NCI-H526 treated with DMSO at 0.1 percent for 48 hours (cell line): ENCODE data around the gene DDX54.
"Not testable (repeated sequence)": the region's sequence is repeated elsewhere in the genome, so short reads cannot be mapped to it uniquely, and the experiment has no call there.

Experiments
- DNase-seq: peaks from one replicate; lab custom pipeline; 2025; lab: John Stamatoyannopoulos, UW

DDX54 gene

DNA sequence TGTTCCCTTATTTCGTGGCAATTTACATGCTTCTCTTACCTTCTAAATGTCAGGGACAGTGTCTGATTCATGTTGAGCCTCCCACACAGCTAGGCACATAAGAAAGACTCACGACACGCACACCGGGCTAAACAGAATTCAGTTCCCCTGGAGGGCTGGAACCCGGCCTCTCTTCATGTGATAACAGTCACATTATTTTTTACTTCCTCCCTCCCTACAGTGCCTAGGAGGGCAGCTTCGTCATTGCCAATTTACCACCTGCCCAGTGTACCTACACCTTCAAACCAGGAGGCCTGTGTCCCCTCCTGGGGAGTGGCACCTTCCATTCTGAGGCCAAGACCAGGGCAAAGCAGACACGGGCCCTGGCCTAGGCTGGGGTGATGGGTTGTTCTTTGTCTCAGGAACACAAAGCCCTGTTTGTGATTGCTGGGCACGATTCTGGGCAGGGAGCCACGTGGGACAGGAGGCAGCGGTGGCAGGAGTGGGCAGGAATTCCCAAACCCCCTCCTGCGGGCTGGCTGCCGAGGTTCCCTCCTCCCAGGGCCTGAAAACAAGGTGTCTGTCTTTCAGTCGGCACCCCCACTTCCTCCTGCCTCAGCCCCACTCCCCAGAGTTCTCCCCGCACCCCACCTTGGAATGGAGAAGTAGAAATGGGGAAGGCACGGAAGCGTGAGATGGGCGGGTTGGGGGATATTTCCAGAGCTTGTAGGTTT lies 42.9 kb downstream of the DDX54 start:
- DNase-seq = no peak

DNA sequence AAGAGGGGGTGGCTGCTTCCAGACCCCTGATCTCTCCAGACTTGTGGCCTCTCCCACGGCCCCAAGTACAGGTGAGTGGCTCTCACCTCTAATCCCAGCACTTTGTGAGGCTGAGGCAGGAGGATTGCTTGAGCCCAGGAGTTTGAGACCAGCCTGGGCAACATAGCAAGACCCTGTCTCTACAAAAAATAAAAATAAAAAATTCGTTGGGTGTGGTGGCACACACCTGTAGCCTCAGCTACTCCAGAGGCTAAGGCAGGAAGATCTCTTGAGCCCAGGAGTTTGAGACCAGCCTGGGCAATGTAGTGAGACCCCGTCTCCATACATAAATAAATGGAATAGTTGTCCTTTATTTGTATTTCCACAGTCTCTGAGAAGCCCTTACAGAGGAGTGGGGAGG lies 43.6 kb downstream of the DDX54 start:
- DNase-seq = not testable (repeated sequence)

DNA sequence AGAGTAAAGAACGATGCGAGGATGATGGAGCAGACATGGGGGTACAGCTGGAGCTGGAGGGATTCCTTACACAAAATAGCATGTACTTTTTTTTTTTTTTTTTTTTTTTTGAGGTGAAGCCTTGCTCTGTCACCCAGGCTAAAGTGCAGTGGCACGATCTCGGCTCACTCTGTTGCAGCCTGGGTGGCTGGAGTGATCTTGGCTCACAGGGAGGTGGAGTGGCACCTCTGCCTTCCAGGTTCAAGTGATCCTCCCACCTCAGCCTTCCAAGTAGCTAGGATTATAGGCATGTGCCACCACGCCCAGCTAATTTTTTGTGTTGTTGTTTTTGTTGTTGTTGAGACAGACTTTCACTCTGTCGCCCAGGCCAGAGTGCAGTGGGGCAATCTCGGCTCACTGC lies 44.6 kb downstream of the DDX54 start:
- DNase-seq = no peak

DNA sequence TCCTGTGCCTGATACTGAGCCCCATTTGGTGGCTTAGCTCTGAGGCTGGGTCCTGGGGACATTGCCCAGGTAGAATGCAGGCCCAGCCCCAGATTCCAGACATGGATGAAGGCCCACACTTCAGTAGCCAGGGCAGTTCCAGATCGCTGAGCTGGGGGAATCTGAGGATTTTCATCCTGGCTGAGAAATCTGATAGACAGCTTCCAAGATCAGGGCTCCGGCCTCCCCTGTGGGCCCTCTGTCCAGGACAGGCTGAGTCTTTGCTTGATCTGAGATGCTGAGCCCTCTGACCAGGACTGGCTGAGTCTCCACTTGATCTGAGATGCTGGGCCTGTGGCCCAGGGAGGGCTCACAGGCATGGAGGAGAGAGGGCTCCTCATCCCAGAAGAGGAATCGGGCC lies 46.5 kb downstream of the DDX54 start:
- DNase-seq = no peak

DNA sequence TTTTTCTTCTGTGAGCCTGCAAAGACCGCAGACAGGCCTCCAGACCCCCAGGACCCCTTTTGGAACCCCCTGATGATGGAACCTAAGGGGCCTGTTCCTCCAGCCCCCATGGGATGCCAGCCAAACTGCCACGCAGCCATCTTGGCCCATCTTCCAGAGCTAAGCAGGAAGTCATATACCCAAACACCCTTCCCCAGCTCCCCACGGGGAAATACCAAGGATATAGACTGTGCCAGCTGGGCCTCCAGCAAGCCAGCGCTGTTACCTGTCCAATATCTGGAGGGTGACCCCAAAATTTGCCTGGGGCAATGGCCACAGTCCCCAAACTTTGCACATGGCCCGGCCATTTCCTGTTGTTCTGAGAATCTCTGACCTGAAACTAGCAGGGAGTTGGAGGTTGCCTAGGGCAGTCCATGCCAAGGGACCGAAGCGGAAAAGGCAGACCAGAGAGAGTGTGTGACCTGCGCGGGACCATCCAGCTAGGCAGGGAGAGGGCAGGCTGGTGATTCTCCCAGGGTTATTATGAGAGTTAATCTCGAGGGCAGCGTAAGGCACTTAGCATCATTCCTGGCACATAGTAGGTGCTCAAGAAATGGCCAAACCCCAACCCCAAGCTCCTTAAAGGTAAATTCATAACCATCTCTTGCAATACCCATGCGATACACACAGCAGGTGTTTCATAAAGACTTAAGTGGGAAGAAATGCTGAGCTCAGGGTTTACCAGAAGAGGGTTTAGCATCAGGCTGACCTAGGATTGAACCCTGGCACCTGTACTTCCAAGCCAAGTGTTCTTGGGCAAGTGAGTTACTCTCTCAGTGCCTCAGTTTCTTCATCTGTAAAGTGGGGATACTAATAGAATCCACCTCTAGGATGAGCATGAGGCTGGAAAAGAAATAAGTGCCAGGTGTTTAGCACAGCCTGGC lies 47.2 kb downstream of the DDX54 start:
- no peak for DNase-seq

DNA sequence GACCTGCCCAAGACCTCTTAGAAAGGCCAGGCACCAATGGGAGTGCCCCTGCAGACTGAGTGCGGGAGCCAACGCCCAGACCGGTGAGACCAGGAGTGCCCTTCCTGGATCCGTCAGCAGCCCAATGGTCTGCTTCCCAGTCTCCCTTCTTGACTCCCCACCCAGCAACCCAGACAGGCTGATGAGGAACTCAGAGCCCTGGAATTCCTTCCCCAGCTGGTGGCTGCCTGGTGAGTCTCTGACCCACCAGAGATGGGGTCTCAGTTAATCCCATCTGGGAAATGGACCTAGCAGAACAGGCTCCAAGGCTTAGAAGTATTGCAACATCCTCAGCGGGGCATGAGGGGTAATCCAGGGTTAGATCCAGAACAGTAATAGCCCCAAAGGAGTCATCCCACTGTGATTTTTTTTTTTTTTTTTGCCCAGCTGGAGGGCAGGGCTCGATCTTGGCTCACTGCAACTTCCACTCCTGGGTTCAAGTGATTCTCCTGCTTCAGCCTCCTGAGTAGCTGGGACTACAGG lies 48.2 kb downstream of the DDX54 start:
- DNase-seq = no peak

DNA sequence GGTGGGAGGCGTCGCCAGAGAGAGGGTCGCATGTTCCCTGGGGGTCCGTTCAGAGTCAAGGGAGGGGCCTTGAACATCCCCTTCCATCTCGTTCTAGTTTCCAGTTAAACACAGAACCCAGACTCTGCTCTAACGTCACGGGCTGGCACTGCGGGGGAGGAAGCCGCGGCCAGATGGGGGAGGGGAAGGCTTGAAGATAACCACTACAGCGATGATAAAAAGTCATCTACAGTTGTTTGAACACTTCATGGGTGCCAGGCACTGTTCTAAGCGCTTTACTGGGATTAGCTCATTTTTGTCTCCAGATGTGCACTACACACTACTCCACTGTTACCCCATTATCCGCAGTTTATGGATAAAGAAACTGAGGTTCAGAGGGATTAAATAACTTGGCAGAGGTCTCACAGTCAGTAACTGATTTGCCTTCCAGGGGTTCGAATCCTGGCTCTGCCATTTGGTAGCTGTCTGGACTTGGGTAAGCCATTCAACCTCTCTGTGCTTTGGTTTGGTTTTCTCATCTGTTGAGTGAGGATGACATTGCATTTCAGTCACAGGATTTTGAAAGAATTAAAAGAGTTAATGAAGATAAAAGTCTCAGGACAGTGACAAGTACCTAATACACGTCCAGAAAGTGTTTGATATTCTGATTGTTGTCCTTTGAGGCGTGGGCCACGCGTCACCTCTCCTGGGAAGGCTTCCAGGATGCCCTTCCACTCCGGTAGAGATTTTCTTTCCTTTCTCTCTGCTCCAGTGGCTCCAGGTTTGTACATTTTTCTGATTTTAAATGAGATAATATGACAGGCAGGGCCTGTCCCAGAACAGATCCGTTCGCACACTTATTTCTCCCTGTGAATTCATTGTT lies 48.9 kb downstream of the DDX54 start:
- no peak for DNase-seq

DNA sequence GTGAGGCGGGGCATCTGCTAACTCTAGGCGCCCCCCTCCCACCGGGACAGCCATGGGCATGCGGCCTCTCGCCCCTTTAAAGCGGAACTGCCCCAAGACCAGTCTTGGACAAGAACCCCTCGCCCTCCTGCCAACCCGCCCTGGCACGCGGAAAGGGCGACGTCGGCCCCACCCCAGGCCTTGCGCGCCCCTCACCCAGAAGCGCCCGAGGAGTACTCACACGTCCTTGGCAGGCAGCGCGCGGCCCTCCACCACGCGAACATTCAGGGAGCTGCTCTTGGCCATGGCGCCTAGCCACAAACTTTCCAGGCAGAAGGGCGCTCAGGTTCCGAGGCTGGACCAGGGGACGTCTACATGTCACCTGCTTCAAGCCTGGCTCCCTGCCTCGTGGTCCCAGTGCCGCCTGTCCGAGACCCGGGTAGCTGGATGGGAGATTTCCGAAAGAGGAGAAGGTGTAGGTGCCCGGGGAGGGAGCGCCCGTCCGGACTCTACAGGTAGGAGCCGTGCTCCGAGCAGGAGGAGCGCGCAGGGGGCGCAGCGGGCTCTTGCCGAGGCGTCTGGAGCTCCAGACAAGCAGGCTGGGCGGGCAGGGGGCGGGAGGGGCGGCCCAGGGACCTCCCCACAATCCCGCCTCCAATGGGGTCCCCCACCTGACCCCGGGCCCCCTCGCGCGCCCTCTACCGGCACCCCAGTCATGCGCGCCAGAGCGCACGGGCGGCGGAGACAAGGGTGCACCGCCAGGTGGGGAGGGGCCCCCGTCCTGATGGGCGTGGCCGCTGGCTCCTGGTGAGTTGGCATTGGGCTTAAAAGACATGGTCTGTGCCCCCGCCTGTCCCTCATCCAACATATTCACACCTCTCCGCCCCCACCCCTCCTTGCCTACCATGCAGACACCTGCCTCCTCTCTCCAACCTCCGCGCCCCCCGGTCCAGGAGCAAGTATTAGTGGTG lies 49.8 kb downstream of the DDX54 start, which contains the start of gene RASAL1:
RASAL1 (minus strand) TSS at position 584 of the 950 bp plus-strand sequence; CDS start at position 285, 299 bp downstream.
- peak; percentile 34 for DNase-seq

DNA sequence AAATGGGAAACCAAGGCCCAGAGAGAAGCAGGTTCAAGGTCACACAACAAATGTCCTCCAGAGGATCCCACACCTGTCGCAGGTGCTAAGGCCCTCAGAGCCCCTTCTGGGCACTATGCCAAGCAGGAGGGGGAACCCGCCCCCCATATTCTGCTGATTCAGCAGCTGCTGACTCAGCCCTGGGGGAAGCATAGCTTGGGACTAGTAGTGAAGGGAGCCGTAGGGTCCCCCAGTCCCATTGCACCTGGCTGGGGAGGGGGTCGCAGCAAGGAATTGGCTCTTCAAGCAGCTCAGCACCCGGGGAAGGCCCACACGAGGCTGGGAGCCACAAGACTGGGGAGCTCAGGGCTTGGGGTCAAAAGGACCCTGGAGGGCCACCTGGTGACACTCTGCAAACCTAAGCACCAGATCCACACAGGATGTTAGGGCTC lies 50.7 kb downstream of the DDX54 start:
- no peak for DNase-seq

DNA sequence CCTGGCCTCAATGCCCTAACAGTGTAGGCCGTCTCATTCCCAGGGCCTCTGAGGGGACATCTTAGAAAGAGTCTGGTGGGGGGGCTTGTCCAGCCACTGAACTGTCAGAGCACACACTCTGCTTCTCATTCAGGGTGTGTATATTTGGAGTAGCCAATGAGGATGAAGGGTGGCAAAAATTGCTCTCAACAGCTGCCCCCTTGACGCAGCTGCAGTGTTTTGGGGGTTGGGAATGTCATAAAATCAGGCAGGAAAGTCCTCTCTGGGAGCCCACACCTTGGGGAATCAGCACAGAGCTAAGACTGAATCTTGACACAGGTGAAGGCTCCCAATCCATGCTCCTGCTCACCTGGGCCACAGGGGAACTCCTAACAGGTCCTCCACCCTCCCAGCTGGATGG lies 51.2 kb downstream of the DDX54 start:
- DNase-seq = no peak

DNA sequence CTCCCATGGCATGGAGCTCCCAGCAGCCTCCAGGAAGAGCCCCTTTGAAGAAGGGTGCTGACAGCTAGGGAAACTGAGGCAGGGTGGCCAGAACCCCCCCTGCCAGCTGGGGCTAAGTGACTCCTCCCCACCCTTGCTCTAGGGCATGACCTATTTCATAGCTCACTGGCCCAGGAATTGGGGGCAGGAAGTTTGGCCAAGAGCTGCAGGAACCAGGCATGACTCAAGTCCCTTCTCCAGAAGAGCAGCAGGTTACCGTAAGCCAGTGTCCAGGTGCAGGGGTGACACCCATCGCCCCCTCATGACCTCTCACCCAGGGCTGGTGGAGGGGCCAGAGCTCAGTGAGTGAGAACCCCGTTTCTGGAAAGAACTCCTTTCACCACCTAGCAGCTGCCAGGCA lies 51.6 kb downstream of the DDX54 start:
- no peak for DNase-seq

DNA sequence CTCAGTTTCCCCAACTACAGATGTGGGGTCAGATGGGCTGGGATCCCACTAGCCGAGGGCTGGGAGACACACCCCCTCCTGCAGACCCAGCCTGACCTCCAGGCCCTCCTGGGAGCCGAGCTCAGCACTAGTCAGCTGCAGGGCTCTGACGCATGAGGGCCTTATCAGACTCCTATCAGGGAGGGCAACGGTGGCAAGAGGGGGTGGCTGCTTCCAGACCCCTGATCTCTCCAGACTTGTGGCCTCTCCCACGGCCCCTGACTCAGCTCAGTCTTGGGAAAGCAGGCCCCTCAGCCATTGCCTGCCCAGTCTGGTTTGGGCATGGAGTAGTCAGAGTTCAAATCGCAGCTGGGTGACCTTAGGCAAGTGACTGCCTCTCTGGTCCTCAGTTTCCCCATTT lies 52.2 kb downstream of the DDX54 start:
- no peak for DNase-seq

DNA sequence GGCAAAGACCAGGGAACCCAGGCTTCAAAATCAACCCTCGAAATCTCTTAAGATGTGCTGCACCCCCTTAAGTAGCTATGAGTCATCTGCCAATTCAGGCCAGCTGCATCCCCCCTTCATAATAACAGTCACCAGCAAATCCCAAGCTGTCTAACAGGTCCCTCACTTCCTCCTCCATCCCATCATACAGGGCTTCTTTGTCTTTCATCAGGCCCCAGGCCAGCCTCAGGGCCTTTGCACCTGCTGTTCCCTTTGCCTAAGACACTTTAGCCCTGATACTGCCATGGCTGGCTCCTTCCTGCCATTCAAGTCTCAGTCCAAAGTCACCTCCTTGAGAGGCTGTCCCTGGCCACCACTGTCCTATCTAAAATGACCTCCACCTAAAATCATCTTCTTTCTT lies 53.7 kb downstream of the DDX54 start:
- DNase-seq = no peak

DNA sequence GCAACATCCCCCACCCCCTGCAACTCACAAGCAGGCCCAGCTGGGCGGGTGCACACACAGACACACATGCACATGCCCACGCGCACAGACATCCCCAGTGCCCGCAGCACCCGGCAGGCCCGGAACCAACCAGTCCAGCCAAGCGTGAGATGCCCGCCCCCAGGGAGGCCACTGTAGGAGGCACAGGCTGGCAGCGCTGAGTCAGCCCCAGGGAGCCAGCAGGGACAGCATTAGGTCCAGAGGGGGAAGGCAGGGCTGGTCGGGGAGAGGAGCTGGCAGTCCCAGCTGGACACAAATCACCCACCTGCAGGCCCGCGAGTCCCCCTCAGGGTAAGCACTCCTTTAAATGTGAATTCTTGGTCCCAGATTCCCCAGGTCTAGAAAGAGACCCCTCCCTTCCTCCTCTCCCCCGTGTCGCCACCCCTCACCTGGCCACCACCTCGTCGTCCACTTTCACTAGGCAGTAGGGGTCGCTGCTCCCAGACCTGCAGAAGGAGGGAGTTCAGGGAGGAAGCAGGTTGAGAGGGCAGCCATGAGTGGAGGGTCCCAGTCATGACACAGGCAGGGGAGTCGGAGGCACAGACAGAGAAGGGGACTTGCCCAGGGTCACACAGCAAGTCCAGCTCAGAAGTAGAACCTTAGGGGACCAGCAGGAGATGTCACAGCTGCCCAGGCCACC lies 54.7 kb downstream of the DDX54 start:
- no peak for DNase-seq

DNA sequence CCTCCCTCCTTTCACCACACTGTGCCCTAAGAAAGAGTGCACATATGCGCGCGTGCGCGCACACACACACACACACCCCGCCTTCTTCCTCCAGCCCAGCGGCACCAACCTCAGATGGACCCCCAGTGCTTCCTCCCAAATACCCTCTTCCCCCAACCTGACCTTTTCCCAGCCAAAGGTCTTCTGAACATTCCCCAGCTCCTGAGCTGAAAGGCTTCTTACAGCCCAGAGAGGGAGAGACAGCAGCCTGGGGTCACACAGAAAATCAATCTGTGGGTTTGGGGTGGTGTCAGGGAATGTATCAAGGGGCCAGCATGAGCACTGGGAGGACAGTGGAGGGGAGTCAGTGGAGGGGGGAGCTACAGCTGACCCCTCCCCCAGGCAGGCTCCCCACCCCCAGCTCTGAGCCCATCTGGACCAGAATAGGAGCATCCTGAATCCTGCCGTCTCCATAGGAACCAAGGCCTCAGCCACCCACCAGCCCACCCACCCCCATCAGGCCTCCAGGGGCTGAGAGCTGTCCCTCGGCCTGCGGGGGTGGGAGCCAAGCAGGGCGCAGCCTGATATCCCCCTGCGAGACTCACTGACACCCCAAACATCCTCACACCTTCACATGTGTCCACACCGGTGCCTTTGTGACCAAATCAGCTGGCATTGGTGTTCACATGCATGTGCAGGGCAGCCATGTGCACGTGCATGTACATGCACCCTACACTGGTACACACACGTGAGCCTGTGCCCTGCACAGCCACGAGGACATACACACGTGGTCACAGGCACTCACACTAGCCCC lies 55.4 kb downstream of the DDX54 start:
- DNase-seq = no peak

DNA sequence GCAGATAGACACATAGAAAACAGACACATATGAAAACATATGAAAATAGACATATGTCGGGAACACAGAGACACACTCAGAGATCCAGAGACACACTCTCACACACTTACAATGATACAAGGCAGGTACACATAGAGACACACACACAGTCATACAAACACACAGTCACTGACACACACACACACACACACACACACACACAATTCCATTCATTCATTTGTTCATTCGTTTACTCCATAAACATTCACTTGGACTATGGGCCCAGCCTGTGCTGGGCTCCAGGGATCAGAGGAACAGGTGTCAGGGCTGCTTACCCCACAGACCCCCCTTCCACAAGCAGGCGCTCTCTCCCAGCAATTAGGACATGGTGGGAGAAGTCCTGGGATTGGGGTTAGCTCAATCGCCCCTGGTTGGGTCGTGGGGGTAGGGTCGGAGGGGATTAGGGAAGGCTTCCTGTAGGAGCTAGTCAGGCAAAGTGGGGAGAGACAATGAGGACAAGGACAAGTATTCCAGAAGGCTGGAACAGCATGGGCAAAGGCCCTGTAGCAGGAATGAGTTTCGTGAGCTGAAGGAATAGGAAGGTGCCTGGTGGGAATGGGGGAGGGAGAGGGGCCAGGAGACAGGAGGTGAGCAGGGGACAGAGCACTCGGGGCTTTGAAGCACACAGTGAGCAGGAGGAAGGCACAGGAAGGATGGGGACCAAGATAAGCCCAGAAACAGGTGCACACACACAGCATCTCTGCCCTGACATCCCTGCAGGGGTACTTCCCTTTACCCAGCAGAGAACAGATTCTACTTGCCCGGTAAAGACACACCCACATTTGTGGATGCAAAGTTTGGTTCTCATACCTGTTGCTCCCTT lies 56.2 kb downstream of the DDX54 start:
- DNase-seq = no peak

DNA sequence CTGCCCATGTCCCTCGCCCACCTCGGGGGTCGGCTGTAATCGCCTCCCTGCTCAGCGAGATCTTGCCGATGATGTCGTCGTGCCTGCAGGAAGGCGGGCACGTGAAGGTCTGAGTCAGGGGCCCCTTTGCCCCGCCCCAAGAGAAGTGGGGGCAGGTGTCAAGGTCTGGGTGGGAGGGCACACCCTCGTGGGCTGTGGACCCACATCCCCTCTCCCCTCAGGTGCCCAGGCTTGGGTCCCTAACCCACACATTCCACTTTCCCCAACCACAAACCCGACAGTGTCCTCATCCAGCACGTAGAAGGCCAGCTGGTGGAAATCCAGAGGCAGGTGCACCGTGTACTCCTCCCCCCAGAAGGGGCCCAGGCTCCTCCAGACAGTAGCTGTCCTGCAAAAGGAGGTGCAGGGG lies 57.5 kb downstream of the DDX54 start:
- DNase-seq = no peak

DNA sequence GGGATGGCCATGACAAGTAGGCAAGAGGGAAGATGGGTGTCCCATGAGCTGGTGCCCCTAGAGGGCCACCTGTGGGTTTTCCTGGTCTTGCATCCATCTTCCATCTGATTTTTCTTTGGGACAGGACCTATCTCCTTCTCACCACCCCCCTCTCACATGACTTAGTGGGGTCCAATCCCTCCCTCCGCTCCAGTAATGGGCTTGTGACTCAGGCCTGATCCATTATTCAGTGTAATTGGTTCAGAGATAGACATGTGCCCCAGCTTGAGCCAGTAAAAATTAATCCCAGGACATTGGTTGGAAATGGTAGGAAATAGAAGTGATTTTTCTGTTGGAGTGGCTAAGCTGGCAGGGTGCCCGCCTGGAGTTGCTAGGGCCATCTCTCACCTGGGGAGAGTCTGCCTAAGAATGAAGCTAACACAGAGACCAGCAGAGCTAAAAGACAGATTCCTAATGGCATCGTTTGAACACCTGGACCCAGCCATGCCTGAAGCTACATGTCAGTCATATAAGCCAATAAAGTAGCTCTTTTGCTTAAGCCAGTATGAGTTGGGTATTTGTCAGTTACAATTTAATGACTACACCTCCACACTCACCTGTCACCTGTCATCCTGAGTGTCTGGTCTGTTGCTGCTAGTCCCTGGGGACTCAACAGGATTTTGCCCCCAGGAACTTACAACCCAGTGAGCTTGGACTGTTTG lies 64.5 kb downstream of the DDX54 start:
- DNase-seq = peak; percentile 74
